GM18868 (cell line): ENCODE measurements around the gene DENND6B.
"Not testable (repeated sequence)": the region's sequence is repeated elsewhere in the genome, so short reads cannot be mapped to it uniquely, and the experiment has no call there.

Experiments used
- ATAC-seq: cut with Tn5 transposase; IDR thresholded peaks from one replicate; pipeline ENCODE4 v1.9.1; 2021; ENCODE audit warnings: mild to moderate bottlenecking, moderate library complexity; ENCODE audit not compliant: unreplicated experiment

The DENND6B gene

GRCh38 chr22:50326956-50327710 lies at the start of gene DENND6B:
TSS of gene DENND6B (minus strand) at chr22:50327012. CDS start at chr22:50326988, 24 bp downstream.
- peak; percentile 89 for ATAC-seq

- no peak for ATAC-seq
These were observed 49.4 kb upstream of the DENND6B start for GRCh38 chr22:50376085-50376651.

- ATAC-seq: no peak
These were observed 44.4 kb upstream of the DENND6B start for GRCh38 chr22:50371101-50371648.

GRCh38 chr22:50367778-50368500 lies 41.1 kb upstream of the DENND6B start:
- no peak for ATAC-seq

- ATAC-seq: not testable (repeated sequence)
These were observed 37.0 kb upstream of the DENND6B start for GRCh38 chr22:50363803-50364194.

GRCh38 chr22:50363166-50363802 lies 36.5 kb upstream of the DENND6B start:
- ATAC-seq: no peak

- no peak for ATAC-seq
These were observed 34.9 kb upstream of the DENND6B start for GRCh38 chr22:50361688-50362087.

- no peak for ATAC-seq
These were observed 34.4 kb upstream of the DENND6B start for GRCh38 chr22:50361222-50361621.

- ATAC-seq: no peak
These were observed 33.8 kb upstream of the DENND6B start for GRCh38 chr22:50360578-50360977.

- ATAC-seq: no peak
These were observed 30.9 kb upstream of the DENND6B start for GRCh38 chr22:50357756-50358155.

- no peak for ATAC-seq
These were observed 30.4 kb upstream of the DENND6B start for GRCh38 chr22:50357222-50357621.

GRCh38 chr22:50356186-50356585 lies 29.4 kb upstream of the DENND6B start:
- ATAC-seq: no peak

GRCh38 chr22:50348058-50348457 lies 21.2 kb upstream of the DENND6B start:
- no peak for ATAC-seq

GRCh38 chr22:50347157-50347556 lies 20.3 kb upstream of the DENND6B start:
- no peak for ATAC-seq

GRCh38 chr22:50346470-50346869 lies 19.7 kb upstream of the DENND6B start:
- no peak for ATAC-seq

GRCh38 chr22:50343541-50343935 lies 16.7 kb upstream of the DENND6B start:
- ATAC-seq: no peak

GRCh38 chr22:50342651-50343540 lies 16.1 kb upstream of the DENND6B start, which contains the start of gene PPP6R2:
TSS of gene PPP6R2 (plus strand) at chr22:50343327. CDS start at chr22:50393909, 50,582 bp downstream.
- peak; percentile 76 for ATAC-seq

- ATAC-seq: no peak
These were observed 15.3 kb upstream of the DENND6B start for GRCh38 chr22:50341977-50342650.
